Activated CD8-positive, alpha-beta T cell treated with anti-CD3 and anti-CD28 coated beads, Interleukin-2, amount 10 ng/mL, durations not matched to agents 7 days and 5 days (primary cell): ENCODE results near the gene PRKG1. TPM values are rescaled to one million over a fixed set of nuclear protein-coding genes. Genes with fewer than 3 reads are reported as not detected.

Experiments
- ATAC-seq: fragments of 150-1000 bp; cut with Tn5 transposase; one replicate; pipeline ENCODE4 v1.10.0; 2021; ENCODE audit warnings: moderate library complexity
- CTCF ChIA-PET: fragments of 350-600 bp; sonication (Branson Sonifier 250); formaldehyde crosslinking; loops from one replicate; lab custom pipeline; 2021; ENCODE audit warnings: antibody characterized with exemption; lab: Charles Lee
- POLR2A ChIA-PET: fragments of 350-600 bp; sonication (Branson Sonifier 250); formaldehyde crosslinking; loops from one replicate; lab custom pipeline; 2021; ENCODE audit warnings: antibody characterized with exemption; lab: Charles Lee
- DNase-seq: peaks from one replicate; pipeline ENCODE4 v3.0.0-alpha.2; 2020
- H3K27ac Mint-ChIP-seq: one replicate; pipeline ENCODE4 v1.8.0; 2021; ENCODE audit warnings: mild to moderate bottlenecking, mixed read lengths
- H3K27me3 Mint-ChIP-seq: one replicate; pipeline ENCODE4 v1.8.0; 2021; ENCODE audit warnings: low read depth, mixed read lengths
- H3K36me3 Mint-ChIP-seq: one replicate; pipeline ENCODE4 v1.8.0; 2021; ENCODE audit warnings: low read depth, mixed read lengths
- H3K4me1 Mint-ChIP-seq: one replicate; pipeline ENCODE4 v1.8.0; 2021; ENCODE audit warnings: low read depth, mixed read lengths
- H3K4me3 Mint-ChIP-seq: one replicate; pipeline ENCODE4 v1.8.0; 2021; ENCODE audit warnings: mild to moderate bottlenecking, mixed read lengths
- H3K9me3 Mint-ChIP-seq: one replicate; pipeline ENCODE4 v1.8.0; 2022; ENCODE audit warnings: mixed read lengths; ENCODE audit not compliant: insufficient read depth
- total RNA-seq, 2 experiments: library from RNA; stranded (reverse); gene quantifications; one replicate each; pipeline ENCODE4 v1.2.3, GENCODE V29; 2021

The PRKG1 gene
- total RNA-seq, 2 experiments from 2014 or later: not detected

DNA sequence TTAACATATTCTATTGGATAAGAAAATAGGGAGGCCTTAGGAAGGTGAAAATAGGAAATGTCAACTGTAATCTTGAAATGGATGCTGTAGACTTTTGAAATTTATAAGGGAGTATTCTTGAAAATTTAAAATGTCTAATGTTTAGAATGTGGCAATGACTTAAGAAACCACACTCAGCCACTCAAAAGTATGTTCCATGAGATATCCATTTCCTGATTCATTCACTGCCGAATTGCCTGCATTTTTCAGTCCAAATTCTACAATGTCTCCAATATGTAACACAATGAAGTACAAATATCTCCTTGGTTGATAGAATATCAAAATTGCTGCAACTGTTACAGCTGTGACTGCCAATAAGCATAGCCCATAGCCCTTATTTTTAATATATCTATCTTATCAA, 25.9 kb downstream of the PRKG1 start:
- Mint-ChIP-seq H3K27me3 (no peaks in the 10 kb centered on the region), H3K9me3 (no peaks in the 10 kb centered on the region), H3K4me1 (no peaks in the 10 kb centered on the region), H3K27ac (no peak overlapping the region), H3K4me3 (no peak overlapping the region), H3K36me3 (no peaks in the 10 kb centered on the region)
- DNase-seq: no peak
- ChIA-PET POLR2A (no interaction called here), CTCF (no interaction called here)
- ATAC-seq: no peak

DNA sequence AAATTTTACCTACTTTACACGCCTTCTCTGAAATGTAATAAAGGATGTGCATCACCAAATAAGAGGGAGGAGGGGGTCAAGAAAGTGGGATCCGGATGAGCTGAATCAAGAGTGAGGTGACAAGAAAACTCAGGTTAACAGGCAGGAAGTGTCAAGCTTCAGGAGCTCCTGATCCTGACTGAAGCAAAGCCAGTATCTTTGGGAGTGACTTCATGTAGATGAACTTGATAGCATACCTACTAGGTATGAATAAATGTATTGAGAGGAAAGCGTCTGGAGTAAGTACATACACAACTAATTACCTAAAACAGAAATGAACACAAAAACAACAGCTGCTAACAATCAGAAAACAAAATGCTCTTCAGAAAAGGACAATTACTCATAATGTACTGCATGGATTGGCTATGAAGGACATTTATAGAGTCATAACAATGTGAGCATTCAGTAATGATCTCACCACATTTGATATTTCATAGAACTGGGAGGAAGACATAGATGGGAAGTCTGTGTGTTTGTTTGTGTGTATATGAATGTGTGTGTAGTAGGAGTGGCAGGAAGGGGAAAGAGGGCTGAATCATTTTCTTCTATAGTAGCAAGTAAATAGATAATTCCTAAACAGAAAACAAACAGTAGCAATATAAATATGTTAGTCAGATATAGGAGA, 29.4 kb downstream of the PRKG1 start:
- no peaks in the 10 kb centered on the region for H3K4me1 Mint-ChIP-seq
- H3K4me3 Mint-ChIP-seq: no peak overlapping the region
- DNase-seq (no peak), ATAC-seq (no peak)
- ChIA-PET CTCF (no interaction called here), POLR2A (no interaction called here)
- H3K36me3 Mint-ChIP-seq: no peaks in the 10 kb centered on the region
- no peaks in the 10 kb centered on the region for H3K27me3 Mint-ChIP-seq
- no peak overlapping the region for H3K27ac Mint-ChIP-seq
- H3K9me3 Mint-ChIP-seq: no peaks in the 10 kb centered on the region

DNA sequence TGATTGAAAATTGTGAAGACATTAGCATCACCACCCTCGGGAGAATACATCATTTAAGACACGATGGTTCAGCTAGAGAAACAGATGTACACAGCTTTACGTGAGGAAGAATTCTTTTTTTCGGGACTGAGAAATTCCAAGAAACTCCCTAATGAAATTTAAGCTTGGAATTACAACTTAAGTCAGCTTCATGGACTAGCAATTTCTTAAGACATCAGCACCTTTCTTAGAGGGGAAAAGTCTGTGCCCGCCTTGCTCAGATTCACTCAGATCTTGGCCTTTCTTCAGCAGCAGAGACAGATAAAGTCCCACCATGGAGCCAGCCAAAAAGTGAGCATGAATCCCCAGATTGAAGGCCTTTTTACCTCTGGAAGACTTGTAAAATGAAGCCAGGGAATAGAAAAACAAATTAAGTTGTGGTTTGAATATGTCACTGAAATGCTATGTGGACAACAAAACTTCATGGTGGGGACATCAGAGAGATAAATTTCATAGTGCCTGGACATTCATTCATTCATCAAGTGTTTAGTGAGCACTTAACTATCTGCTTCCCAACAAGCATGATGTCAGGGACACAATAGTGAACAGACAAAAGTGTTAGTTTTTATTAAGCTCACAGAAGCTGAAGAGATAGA, 32.1 kb downstream of the PRKG1 start:
- ATAC-seq (no peak), DNase-seq (no peak)
- H3K27me3 Mint-ChIP-seq: no peaks in the 10 kb centered on the region
- ChIA-PET POLR2A (no interaction called here), CTCF (no interaction called here)
- H3K4me1 Mint-ChIP-seq: no peaks in the 10 kb centered on the region
- H3K36me3 Mint-ChIP-seq: no peaks in the 10 kb centered on the region
- no peaks in the 10 kb centered on the region for H3K9me3 Mint-ChIP-seq
- H3K4me3 Mint-ChIP-seq: no peak overlapping the region
- H3K27ac Mint-ChIP-seq: no peak overlapping the region

DNA sequence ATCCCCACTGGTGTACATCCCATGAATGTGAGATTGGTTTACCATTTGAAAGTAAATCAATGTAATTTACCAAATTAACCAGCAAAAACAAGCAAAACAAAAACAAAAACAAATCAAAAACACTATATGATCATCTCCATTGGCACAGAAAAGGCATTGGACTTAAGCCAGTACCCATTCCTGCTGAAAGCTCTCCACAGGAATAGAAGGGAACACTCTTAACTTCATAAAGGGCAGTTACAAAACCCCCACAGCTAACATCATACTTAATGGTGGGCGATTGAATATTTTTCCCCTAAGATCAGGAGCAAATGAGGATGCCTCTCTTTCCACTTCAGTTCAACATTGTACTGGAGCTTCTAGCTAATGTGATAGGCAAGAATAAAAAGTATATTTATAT, 34.1 kb downstream of the PRKG1 start:
- H3K4me3 Mint-ChIP-seq: no peak overlapping the region
- no peaks in the 10 kb centered on the region for H3K27me3 Mint-ChIP-seq
- ATAC-seq: no peak
- POLR2A ChIA-PET: no interaction called here
- no peaks in the 10 kb centered on the region for H3K36me3 Mint-ChIP-seq
- H3K27ac Mint-ChIP-seq: no peak overlapping the region
- H3K4me1 Mint-ChIP-seq: no peaks in the 10 kb centered on the region
- no peak for DNase-seq
- H3K9me3 Mint-ChIP-seq: no peaks in the 10 kb centered on the region
- CTCF ChIA-PET: no interaction called here

DNA sequence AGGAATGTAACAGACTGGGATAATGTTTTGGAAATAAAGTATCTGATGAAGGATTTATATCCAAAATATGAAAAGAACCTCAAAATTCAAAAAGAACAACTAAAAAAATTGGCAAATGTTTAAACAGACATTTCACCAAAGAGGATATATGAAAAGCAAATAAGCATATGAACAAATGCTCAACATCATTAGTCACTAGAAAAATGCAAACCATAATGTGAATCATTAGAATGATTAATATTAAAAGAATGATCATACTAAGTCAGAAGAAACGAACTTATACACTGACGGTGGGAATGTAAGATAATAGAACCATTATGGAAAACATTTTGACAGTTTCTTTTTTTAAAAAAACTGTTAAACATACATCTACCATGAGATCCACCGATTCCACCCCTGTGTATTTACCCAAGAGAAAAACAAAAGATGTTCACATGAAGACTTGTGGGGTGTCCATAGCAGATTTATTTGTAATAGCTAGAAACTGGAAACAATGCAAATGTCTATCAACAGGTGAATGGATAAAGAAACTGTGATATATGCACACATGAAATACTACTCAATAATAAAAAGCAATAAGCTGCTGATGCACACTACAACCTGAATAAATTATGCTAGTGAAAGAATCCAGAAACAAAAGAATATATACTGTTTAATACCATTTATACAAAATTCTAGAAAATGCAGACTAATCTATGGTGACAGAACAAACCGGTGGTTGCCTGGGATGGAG, 35.7 kb downstream of the PRKG1 start:
- ATAC-seq (no peak), DNase-seq (no peak)
- no peaks in the 10 kb centered on the region for H3K9me3 Mint-ChIP-seq
- no peak overlapping the region for H3K27ac Mint-ChIP-seq
- no peak overlapping the region for H3K4me3 Mint-ChIP-seq
- ChIA-PET POLR2A (no interaction called here), CTCF (no interaction called here)
- no peaks in the 10 kb centered on the region for H3K4me1 Mint-ChIP-seq
- no peaks in the 10 kb centered on the region for H3K36me3 Mint-ChIP-seq
- no peaks in the 10 kb centered on the region for H3K27me3 Mint-ChIP-seq

DNA sequence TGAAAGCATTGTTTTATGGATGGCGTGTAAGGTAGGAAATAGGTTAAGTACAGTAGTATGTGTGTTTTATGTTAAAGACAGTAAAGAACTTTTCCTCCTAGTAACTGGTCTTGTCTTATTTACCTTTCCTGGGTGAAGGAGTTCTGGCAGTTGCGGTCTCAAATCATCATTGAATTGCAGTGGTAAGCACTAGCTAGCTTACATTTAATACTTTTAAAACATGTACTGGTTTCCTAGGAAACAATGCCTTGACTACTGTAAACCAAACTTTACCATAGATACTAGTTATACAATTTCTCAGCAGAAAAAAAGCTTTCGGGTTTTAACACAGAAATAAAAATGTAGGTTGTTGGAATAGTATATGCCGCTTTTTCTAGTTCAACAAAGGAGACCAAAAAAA, 37.7 kb downstream of the PRKG1 start:
- CTCF ChIA-PET: no interaction called here
- POLR2A ChIA-PET: no interaction called here
- no peaks in the 10 kb centered on the region for H3K4me1 Mint-ChIP-seq

DNA sequence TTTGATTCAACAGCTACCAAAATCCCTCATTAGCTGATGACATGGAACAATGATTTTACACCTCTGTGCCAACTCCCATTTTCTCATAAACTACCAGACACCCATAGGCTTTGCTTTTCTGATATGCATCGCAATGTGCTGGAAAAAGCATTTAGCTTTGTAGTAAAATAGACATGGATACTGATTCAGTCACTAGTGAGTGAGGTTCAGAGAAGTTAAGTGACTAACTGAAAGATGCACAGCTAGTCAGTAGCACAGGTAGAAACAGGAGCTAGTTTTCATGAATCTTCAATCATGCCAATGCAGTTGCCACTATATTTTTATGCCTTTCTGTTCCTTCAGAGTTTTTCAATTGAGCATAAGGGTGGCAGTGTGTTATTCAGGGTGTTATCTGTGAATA, 38.7 kb downstream of the PRKG1 start:
- Mint-ChIP-seq H3K27ac (no peak overlapping the region), H3K36me3 (no peaks in the 10 kb centered on the region), H3K4me1 (no peaks in the 10 kb centered on the region), H3K9me3 (no peaks in the 10 kb centered on the region), H3K4me3 (no peak overlapping the region), H3K27me3 (no peaks in the 10 kb centered on the region)
- ATAC-seq (no peak), DNase-seq (no peak)
- POLR2A ChIA-PET: no interaction called here
- CTCF ChIA-PET: no interaction called here

More for the DNA sequence above, 37.7 kb downstream of the PRKG1 start:
- H3K36me3 Mint-ChIP-seq: no peaks in the 10 kb centered on the region
- no peaks in the 10 kb centered on the region for H3K27me3 Mint-ChIP-seq
- H3K9me3 Mint-ChIP-seq: no peaks in the 10 kb centered on the region
- no peak overlapping the region for H3K4me3 Mint-ChIP-seq
- ATAC-seq (no peak), DNase-seq (no peak)
- H3K27ac Mint-ChIP-seq: no peak overlapping the region

DNA sequence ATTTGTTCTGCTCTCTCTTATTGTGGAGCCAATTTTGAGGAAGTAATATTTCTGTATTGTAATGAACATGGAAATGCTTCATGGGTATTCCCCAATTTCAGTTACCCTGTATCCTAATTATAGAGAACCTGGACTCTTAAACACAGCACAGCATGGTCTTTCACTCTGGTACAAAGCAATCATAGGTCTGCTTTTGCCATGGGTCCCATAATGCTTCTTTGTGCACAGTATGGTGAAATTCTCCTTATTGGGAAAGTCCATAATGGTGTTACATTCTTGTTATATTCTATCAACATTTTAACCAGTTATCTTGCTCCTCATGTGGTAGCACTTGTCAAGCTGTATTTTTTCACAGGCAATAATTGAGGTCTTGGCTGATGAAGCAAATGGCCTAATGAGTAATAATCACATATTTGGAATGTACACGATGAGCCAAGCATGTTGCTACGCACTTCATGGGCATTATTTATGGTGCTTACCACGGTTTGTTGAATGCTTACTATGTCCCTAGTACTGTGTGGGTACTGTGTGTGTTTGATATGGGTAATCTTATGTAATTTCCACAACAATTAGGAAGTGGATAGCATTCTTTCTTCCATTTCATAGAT, 42.9 kb downstream of the PRKG1 start:
- H3K27me3 Mint-ChIP-seq: no peaks in the 10 kb centered on the region
- no peak overlapping the region for H3K27ac Mint-ChIP-seq
- DNase-seq (no peak), ATAC-seq (no peak)
- no peak overlapping the region for H3K4me3 Mint-ChIP-seq
- ChIA-PET CTCF (no interaction called here), POLR2A (no interaction called here)
- no peaks in the 10 kb centered on the region for H3K36me3 Mint-ChIP-seq
- H3K9me3 Mint-ChIP-seq: no peaks in the 10 kb centered on the region
- no peaks in the 10 kb centered on the region for H3K4me1 Mint-ChIP-seq

DNA sequence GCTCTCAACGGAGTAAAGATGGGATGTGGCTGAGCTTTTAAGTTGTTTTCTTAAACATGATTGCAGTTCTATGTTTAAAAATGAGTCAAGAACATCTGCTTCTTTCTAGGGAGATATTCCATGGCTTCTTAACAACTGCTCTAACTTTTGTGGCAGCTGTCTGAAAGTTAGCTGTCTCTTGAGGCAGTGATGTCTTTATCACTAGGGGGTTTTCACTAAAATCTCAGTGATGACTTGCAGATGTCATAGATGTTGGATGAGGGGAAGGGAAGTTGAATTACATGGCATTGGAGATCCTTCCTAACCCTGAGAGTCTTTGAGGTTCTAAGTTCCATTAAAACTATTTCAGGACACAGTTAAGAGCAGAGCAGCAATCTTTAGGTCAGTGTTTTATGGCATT, 43.5 kb downstream of the PRKG1 start:
- no peak overlapping the region for H3K27ac Mint-ChIP-seq
- no peaks in the 10 kb centered on the region for H3K9me3 Mint-ChIP-seq
- no peak for ATAC-seq
- no peaks in the 10 kb centered on the region for H3K27me3 Mint-ChIP-seq
- H3K4me3 Mint-ChIP-seq: no peak overlapping the region
- DNase-seq: no peak
- no peaks in the 10 kb centered on the region for H3K4me1 Mint-ChIP-seq
- no peaks in the 10 kb centered on the region for H3K36me3 Mint-ChIP-seq
- POLR2A ChIA-PET: no interaction called here
- CTCF ChIA-PET: no interaction called here

DNA sequence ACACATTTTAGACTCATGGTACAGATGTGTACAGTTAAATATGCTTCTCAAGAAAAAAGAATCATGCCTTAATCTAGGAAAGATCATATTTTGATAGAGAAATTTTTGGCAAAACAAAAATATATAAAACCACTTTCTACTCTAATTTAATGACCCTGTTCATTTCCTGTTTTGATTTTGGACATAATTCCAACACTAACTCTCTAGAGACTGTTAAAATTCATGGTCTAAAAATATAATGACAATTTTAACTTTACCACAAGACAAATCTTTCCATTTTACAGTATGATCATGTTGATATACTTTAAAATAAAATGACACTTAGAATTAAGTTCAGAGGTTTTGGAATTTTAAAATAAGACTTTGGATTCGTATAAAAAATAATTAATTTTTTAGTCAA, 45.2 kb downstream of the PRKG1 start:
- Mint-ChIP-seq H3K9me3 (no peaks in the 10 kb centered on the region), H3K36me3 (no peaks in the 10 kb centered on the region), H3K27ac (no peak overlapping the region), H3K4me1 (no peaks in the 10 kb centered on the region), H3K4me3 (no peak overlapping the region), H3K27me3 (no peaks in the 10 kb centered on the region)
- DNase-seq (no peak), ATAC-seq (no peak)
- ChIA-PET CTCF (no interaction called here), POLR2A (no interaction called here)

DNA sequence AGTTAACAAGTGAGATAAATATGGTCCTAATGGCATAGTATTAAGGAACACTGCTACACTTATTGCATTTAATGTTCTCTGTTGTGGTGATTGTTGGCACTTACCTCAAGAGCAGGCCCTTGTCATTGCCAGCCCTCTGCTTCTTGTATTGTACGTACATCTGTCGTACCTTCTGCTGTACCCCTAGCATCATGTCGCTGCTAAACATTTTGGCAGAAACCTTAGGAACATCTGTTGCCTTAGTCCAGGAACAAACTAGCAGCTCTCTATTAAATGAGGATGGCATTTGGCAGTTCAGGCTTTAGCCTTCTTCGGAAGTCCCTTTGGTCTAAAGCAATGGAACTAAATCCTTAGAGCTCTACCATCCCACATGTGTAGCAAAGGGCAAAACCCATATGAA, 47.6 kb downstream of the PRKG1 start:
- H3K27ac Mint-ChIP-seq: no peak overlapping the region
- ChIA-PET CTCF (no interaction called here), POLR2A (no interaction called here)
- peaks cover 2% of the 10 kb centered on the region for H3K9me3 Mint-ChIP-seq
- H3K36me3 Mint-ChIP-seq: no peaks in the 10 kb centered on the region
- H3K27me3 Mint-ChIP-seq: no peaks in the 10 kb centered on the region
- H3K4me1 Mint-ChIP-seq: no peaks in the 10 kb centered on the region
- no peak for DNase-seq
- no peak overlapping the region for H3K4me3 Mint-ChIP-seq
- no peak for ATAC-seq

DNA sequence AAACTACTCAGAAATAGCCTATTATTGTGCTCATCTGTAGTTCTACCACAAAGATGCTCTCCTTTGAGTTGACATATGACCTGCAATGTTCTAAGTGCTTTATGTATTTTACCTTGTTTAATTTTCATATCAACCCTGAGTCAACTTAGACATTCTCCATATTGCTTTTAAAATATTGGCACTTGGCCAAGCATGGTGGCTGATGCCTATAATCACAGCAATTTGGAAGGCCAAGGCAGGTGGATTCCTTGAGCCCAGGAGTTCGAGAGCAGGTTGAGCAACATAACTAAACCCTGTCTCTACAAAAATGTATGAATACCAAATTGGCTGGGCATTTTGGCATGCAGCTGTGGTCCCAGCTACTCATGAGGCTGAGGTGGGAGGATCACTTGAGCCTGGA, 50.6 kb downstream of the PRKG1 start:
- ChIA-PET POLR2A (no interaction called here), CTCF (no interaction called here)
- Mint-ChIP-seq H3K4me1 (no peaks in the 10 kb centered on the region), H3K4me3 (no peak overlapping the region), H3K36me3 (no peaks in the 10 kb centered on the region), H3K9me3 (peaks cover 4% of the 10 kb centered on the region), H3K27ac (no peak overlapping the region), H3K27me3 (no peaks in the 10 kb centered on the region)
- DNase-seq (no peak), ATAC-seq (no peak)
